Neural progenitor cell (in vitro differentiated cells): ENCODE measurements around the gene CTSC. TPM values are rescaled to one million over a fixed set of nuclear protein-coding genes. Genes with fewer than 3 reads are reported as not detected.

Experiments
- DNase-seq: peaks from one replicate; pipeline ENCODE4 v3.0.0-alpha.2; 2016; ENCODE audit warnings: low spot score
- H2AFZ ChIP-seq: fragments of 200-600 bp; sonication (generic); replicated peaks from 2 replicates; pipeline ENCODE4 v1.6.1; 2016; ENCODE audit warnings: antibody characterized with exemption
- H3F3A ChIP-seq: fragments of 200-600 bp; sonication (generic); 2 replicates; pipeline ENCODE4 v1.6.1; 2016; ENCODE audit warnings: antibody characterized with exemption, low read depth
- H3K27ac ChIP-seq: fragments of 200-600 bp; sonication (generic); 2 replicates; pipeline ENCODE4 v1.5.1; 2016; ENCODE audit warnings: mild to moderate bottlenecking
- H3K27me3 ChIP-seq: fragments of 200-600 bp; sonication (generic); 2 replicates; pipeline ENCODE4 v1.6.1; 2016; ENCODE audit warnings: mild to moderate bottlenecking, moderate library complexity
- H3K36me3 ChIP-seq: fragments of 200-600 bp; sonication (generic); 2 replicates; pipeline ENCODE4 v1.5.1; 2016
- H3K4me1 ChIP-seq: fragments of 200-600 bp; sonication (generic); 2 replicates; pipeline ENCODE4 v1.6.1; 2016; ENCODE audit warnings: mixed run types
- H3K4me2 ChIP-seq: fragments of 200-600 bp; sonication (generic); 2 replicates; pipeline ENCODE4 v1.6.1; 2016
- H3K4me3 ChIP-seq: fragments of 200-600 bp; sonication (generic); 2 replicates; pipeline ENCODE4 v1.5.1; 2016
- H3K79me2 ChIP-seq: fragments of 200-600 bp; sonication (generic); 2 replicates; pipeline ENCODE4 v1.6.1; 2016; ENCODE audit warnings: low read depth
- H3K9ac ChIP-seq: fragments of 200-600 bp; sonication (generic); 2 replicates; pipeline ENCODE4 v1.6.1; 2016
- H3K9me3 ChIP-seq: fragments of 200-600 bp; sonication (generic); 2 replicates; pipeline ENCODE4 v1.5.1; 2016; ENCODE audit warnings: low read depth
- H4K20me1 ChIP-seq: fragments of 200-600 bp; sonication (generic); 2 replicates; pipeline ENCODE4 v1.6.1; 2016; ENCODE audit warnings: low read depth
- H3K27ac Mint-ChIP-seq: 3 replicates; pipeline ENCODE4 v1.8.0; 2021; ENCODE audit warnings: mixed read lengths
- H3K27me3 Mint-ChIP-seq: 2 replicates; pipeline ENCODE4 v1.8.0; 2022; ENCODE audit warnings: low read depth, mild to moderate bottlenecking, inconsistent platforms, moderate library complexity, mixed read lengths; ENCODE audit not compliant: insufficient read depth
- H3K36me3 Mint-ChIP-seq: 3 replicates; pipeline ENCODE4 v1.8.0; 2021; ENCODE audit warnings: mixed read lengths
- H3K4me1 Mint-ChIP-seq: 3 replicates; pipeline ENCODE4 v1.8.0; 2021; ENCODE audit warnings: mixed read lengths
- H3K4me3 Mint-ChIP-seq: 3 replicates; pipeline ENCODE4 v1.8.0; 2021; ENCODE audit warnings: mild to moderate bottlenecking, moderate library complexity, mixed read lengths
- H3K9me3 Mint-ChIP-seq: 3 replicates; pipeline ENCODE4 v1.8.0; 2020; ENCODE audit warnings: mixed read lengths
- CTCF ChIP-seq: fragments of 200-600 bp; sonication (generic); IDR thresholded peaks from 2 replicates; pipeline ENCODE4 v1.5.1; 2017; ENCODE audit warnings: antibody characterized with exemption, mild to moderate bottlenecking
- EZH2 ChIP-seq: fragments of 200-600 bp; sonication (generic); IDR thresholded peaks from 2 replicates; pipeline ENCODE4 v1.6.1; 2017; ENCODE audit warnings: antibody characterized with exemption, mild to moderate bottlenecking, moderate library complexity
- EZH2phosphoT487 ChIP-seq: fragments of 200-600 bp; sonication (generic); IDR thresholded peaks from 2 replicates; pipeline ENCODE4 v1.6.1; 2017; ENCODE audit warnings: antibody characterized with exemption
- total RNA-seq: library from RNA; depleted of rRNA; stranded (reverse); fragments of >200 nt; gene quantifications from 2 replicates; pipeline ENCODE4 v1.2.3, GENCODE V29; 2015; ENCODE audit warnings: low replicate concordance

Gene CTSC
- total RNA-seq, 1 donor from 2014 or later: 96.4 TPM

- no peak overlapping the region for H3K27ac ChIP-seq
- H2AFZ ChIP-seq: no peak overlapping the region
- no peak overlapping the region for H3K4me3 ChIP-seq
- no peak overlapping the region for H3K9ac ChIP-seq
- no peaks in the 10 kb centered on the region for H4K20me1 ChIP-seq
- DNase-seq: no peak
- TF ChIP-seq CTCF: no peak
- Mint-ChIP-seq H3K36me3 (no peaks in the 10 kb centered on the region), H3K4me1 (peaks cover 10% of the 10 kb centered on the region), H3K4me3 (no peak overlapping the region), H3K27ac (no peak overlapping the region), H3K9me3 (no peaks in the 10 kb centered on the region), H3K27me3 (no peaks in the 10 kb centered on the region)
- no peaks in the 10 kb centered on the region for H3K27me3 ChIP-seq
- no peaks in the 10 kb centered on the region for H3K9me3 ChIP-seq
- no peaks in the 10 kb centered on the region for H3K79me2 ChIP-seq
- H3K4me2 ChIP-seq: no peak overlapping the region
- no peaks in the 10 kb centered on the region for H3F3A ChIP-seq
- peaks cover 8% of the 10 kb centered on the region for H3K4me1 ChIP-seq
- H3K36me3 ChIP-seq: no peaks in the 10 kb centered on the region
Observed at GRCh38 chr11:88353386-88353785, 15.8 kb upstream of the CTSC start.

GRCh38 chr11:88352139-88352538 lies 14.6 kb upstream of the CTSC start:
- H3K79me2 ChIP-seq: no peaks in the 10 kb centered on the region
- no peaks in the 10 kb centered on the region for H3K27me3 ChIP-seq
- no peak for TF ChIP-seq EZH2phosphoT487
- TF ChIP-seq CTCF: no peak
- TF ChIP-seq EZH2: no peak
- H4K20me1 ChIP-seq: no peaks in the 10 kb centered on the region
- no peak overlapping the region for H3K27ac ChIP-seq
- H3K4me3 ChIP-seq: no peak overlapping the region
- H3K9ac ChIP-seq: no peak overlapping the region
- H2AFZ ChIP-seq: no peak overlapping the region
- H3K36me3 Mint-ChIP-seq: no peaks in the 10 kb centered on the region
- H3K4me1 Mint-ChIP-seq: peaks cover 2% of the 10 kb centered on the region
- no peaks in the 10 kb centered on the region for H3K9me3 Mint-ChIP-seq
- no peaks in the 10 kb centered on the region for H3K9me3 ChIP-seq
- no peak overlapping the region for H3K4me2 ChIP-seq
- DNase-seq: no peak
- H3K27ac Mint-ChIP-seq: no peak overlapping the region
- no peak overlapping the region for H3K4me3 Mint-ChIP-seq
- H3K27me3 Mint-ChIP-seq: no peaks in the 10 kb centered on the region
- no peaks in the 10 kb centered on the region for H3F3A ChIP-seq
- H3K36me3 ChIP-seq: no peaks in the 10 kb centered on the region
- no peaks in the 10 kb centered on the region for H3K4me1 ChIP-seq

- H3K27me3 Mint-ChIP-seq: peaks cover 4% of the 10 kb centered on the region
- no peak overlapping the region for H2AFZ ChIP-seq
Observed at GRCh38 chr11:88348870-88349269, 11.3 kb upstream of the CTSC start.

More at GRCh38 chr11:88348870-88349269, 11.3 kb upstream of the CTSC start:
- Histone ChIP-seq H3K27me3 (no peaks in the 10 kb centered on the region), H3K9me3 (no peaks in the 10 kb centered on the region), H3K4me1 (no peaks in the 10 kb centered on the region), H3K79me2 (no peaks in the 10 kb centered on the region), H3K4me2 (no peak overlapping the region), H3F3A (no peaks in the 10 kb centered on the region), H3K27ac (no peak overlapping the region), H4K20me1 (no peaks in the 10 kb centered on the region), H3K9ac (no peak overlapping the region), H3K4me3 (no peak overlapping the region), H3K36me3 (no peaks in the 10 kb centered on the region)
- no peak for TF ChIP-seq EZH2phosphoT487
- no peak for TF ChIP-seq EZH2
- no peak for TF ChIP-seq CTCF
- Mint-ChIP-seq H3K9me3 (no peaks in the 10 kb centered on the region), H3K4me3 (no peak overlapping the region), H3K27ac (no peak overlapping the region), H3K4me1 (peaks cover 8% of the 10 kb centered on the region), H3K36me3 (no peaks in the 10 kb centered on the region)
- DNase-seq: no peak
